H1 (cell line): ENCODE results near the gene CLCN5. TPM values are rescaled to one million over a fixed set of nuclear protein-coding genes. Genes with fewer than 3 reads are reported as not detected.

Source experiments
- ATF2 ChIP-seq: IDR thresholded peaks from 2 replicates; pipeline ENCODE4 v1.6.1; 2012; ENCODE audit warnings: low read length, inconsistent platforms
- CEBPB ChIP-seq: IDR thresholded peaks from 2 replicates; pipeline ENCODE4 v1.6.1; 2012; ENCODE audit warnings: low read depth, low read length
- CHD7 ChIP-seq: fragments of 300-600 bp; sonication (generic); IDR thresholded peaks from 2 replicates; pipeline ENCODE4 v1.7.1; 2012; ENCODE audit warnings: low read length, moderate library complexity, mild to moderate bottlenecking, inconsistent platforms; ENCODE audit not compliant: insufficient replicate concordance
- CREB1 ChIP-seq: IDR thresholded peaks from 2 replicates; pipeline ENCODE4 v1.6.1; 2012; ENCODE audit warnings: inconsistent platforms
- JUND ChIP-seq: IDR thresholded peaks from 2 replicates; pipeline ENCODE4 v1.6.1; 2011; ENCODE audit warnings: mild to moderate bottlenecking, improper control_type of control experiment, low read length
- MAFK ChIP-seq: IDR thresholded peaks from 2 replicates; pipeline ENCODE4 v1.6.1; 2012; ENCODE audit warnings: low read depth, mild to moderate bottlenecking, improper control_type of control experiment, low read length
- MAX ChIP-seq: IDR thresholded peaks from 2 replicates; pipeline ENCODE4 v1.6.1; 2012; ENCODE audit warnings: inconsistent platforms
- NANOG ChIP-seq: IDR thresholded peaks from 2 replicates; pipeline ENCODE4 v1.6.1; 2011; ENCODE audit warnings: low read length, low read depth, mild to moderate bottlenecking, inconsistent platforms; ENCODE audit not compliant: insufficient read depth, poor library complexity, severe bottlenecking
- RBBP5 ChIP-seq: IDR thresholded peaks from 2 replicates; pipeline ENCODE4 v1.7.1; 2012; ENCODE audit warnings: low read depth, mild to moderate bottlenecking, inconsistent platforms, low read length, moderate library complexity, borderline replicate concordance
- SP1 ChIP-seq: IDR thresholded peaks from 2 replicates; pipeline ENCODE4 v1.6.1; 2011; ENCODE audit warnings: low read depth, low read length
- TCF12 ChIP-seq: IDR thresholded peaks from 2 replicates; pipeline ENCODE4 v1.6.1; 2011; ENCODE audit warnings: low read depth, mild to moderate bottlenecking, low read length
- polyA plus RNA-seq, 7 experiments: library from polyadenylated mRNA; depleted of rRNA in 3 of 7; stranded (reverse) in 5 of 7; unstranded in 2 of 7; fragments of >200 nt in 5 of 7; fragments of 200-250 nt in 2 of 7; gene quantifications; 1 replicate in 5 of 7; 2 replicates in 1 of 7; 4 replicates in 1 of 7; pipeline versions ENCODE4 v1.2.1 to v1.2.3, GENCODE V29; 2011 to 2013; ENCODE audit warnings: missing spikeins in 2 of 7, mixed read lengths in 2 of 7
- total RNA-seq: library from RNA; stranded (reverse); fragmentation: NEBNext Ultra II Directional; extraction: Animal tissue kit (Norgen Biotek cat#: 25700); gene quantifications from 2 replicates; pipeline ENCODE4 v1.2.1, GENCODE V29; 2021

Gene CLCN5
- total and polyA plus RNA-seq, 2 of the 8 experiments (the other 6 are each of a cell fraction or from before 2014, with no cell fraction given) = 4.2 to 9.7 TPM

- TF ChIP-seq CHD7 (no peak), MAFK (no peak), TCF12 (no peak), CREB1 (no peak), NANOG (no peak), ATF2 (no peak), CEBPB (no peak), RBBP5 (no peak), JUND (no peak), MAX (no peak), SP1 (no peak)
Measured at GRCh38 chrX:50003927-50004326, 81.5 kb downstream of the CLCN5 start (continued).
